ENCODE results near the gene CLMP.

CLMP gene

GRCh38 chr11:123190518-123190917, 4.5 kb downstream of the CLMP start:
- DNase-seq, result no peak
- TF ChIP-seq POLR2A (IDR thresholded peaks at IDR 0.05; ENCODE audit: low read length) (no peak), GATA1 (IDR thresholded peaks at IDR 0.05; ENCODE audit: low read depth, low read length) (no peak)

- DNase-seq, result no peak
- no peak for TF ChIP-seq POLR2A (IDR thresholded peaks at IDR 0.05; ENCODE audit: low read length)
These were observed 6.4 kb downstream of the CLMP start for GRCh38 chr11:123188508-123189165.

DNA sequence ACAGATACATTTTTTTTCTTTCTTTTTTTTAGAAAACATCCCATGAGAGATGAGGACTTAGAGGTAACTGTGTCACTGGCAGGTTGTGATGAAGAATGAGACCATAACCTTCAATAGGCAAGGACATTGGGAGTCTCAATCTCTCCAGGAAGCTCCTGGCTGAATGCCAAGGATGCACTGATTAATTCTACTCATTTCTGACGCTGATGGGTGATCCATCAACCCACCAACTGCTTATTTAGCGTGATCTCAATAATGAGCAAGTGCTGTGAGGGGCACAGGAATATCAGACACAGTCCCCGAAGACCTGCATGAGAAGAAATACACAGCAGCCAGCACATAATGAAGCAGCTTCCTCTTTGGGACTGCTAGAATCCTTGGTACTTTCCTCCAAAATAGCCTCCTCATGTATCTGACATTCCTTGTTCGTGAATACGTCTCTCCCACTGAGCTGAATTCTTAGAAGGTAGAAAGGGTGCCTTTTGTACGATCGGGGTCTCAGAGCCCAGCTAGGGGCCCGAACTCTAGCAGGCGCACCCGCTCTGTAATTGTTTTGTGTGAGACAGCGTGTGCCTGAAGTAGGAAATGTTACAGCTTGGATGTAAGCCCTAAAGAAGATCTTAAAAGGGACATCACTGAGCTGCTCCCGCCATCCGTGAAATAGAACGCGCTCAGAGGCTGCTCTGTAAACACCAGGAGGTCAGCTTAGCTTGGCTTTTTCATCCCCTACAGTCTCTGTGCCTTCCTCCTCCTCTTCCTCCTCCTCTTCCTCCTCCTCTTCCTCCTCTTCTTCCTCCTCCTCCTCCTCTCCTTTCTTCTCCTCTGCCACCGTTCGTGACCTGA, 7.2 kb downstream of the CLMP start:
- TF ChIP-seq POLR2A (IDR thresholded peaks at IDR 0.05; ENCODE audit: low read length), result no peak
- no peak for TF ChIP-seq GATA1 (IDR thresholded peaks at IDR 0.05; ENCODE audit: low read depth, low read length)
- DNase-seq, result no peak

DNA sequence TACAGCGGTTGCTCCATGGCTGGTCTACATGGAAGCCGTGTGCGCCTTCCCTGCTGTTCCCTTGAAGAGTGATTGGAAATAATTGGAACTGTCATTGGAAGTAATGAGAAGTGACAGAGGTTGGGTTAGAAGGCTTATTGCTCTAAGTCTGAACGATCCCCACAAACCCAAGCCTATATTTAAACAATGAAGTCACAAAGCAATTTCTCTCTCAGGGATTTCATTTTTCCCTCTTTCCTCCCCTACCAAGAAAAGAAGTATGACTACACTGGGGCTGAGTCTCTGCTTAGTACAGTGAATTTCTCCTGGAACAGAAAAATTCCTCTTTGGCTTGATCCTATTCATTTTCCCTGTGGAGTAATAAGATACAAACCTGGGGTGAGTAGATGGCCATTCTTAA, 7.8 kb downstream of the CLMP start:
- no peak for DNase-seq
- TF ChIP-seq POLR2A (IDR thresholded peaks at IDR 0.05; ENCODE audit: low read length), result no peak
- TF ChIP-seq GATA1 (IDR thresholded peaks at IDR 0.05; ENCODE audit: low read depth, low read length), result no peak

DNA sequence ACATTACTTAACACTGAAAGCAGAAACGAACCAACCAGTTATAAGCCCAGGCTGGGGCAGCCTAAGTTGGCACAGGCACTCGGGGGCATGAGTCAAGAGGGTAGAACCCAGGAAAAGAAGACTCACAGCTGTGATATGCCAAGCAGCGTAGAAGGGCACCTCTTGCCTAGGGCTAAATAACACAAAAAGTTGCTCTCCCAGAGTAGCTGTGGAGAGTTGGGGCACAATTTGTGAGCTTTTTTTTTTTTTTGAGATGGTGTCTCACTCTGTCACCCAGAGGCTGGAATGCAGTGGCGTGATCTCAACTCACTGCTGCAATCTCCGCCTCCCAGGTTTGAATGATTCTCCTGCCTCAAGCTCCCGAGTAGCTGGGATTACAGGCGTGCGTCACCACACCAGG, 8.8 kb downstream of the CLMP start:
- TF ChIP-seq GATA1 (IDR thresholded peaks at IDR 0.05; ENCODE audit: low read depth, low read length), result no peak
- no peak for TF ChIP-seq POLR2A (IDR thresholded peaks at IDR 0.05; ENCODE audit: low read length)
- no peak for DNase-seq

GRCh38 chr11:123185326-123185725, 9.7 kb downstream of the CLMP start:
- TF ChIP-seq GATA1 (IDR thresholded peaks at IDR 0.05; ENCODE audit: low read depth, low read length) (no peak), POLR2A (IDR thresholded peaks at IDR 0.05; ENCODE audit: low read length) (no peak)
- no peak for DNase-seq

- TF ChIP-seq POLR2A (IDR thresholded peaks at IDR 0.05; ENCODE audit: low read length), result no peak
- TF ChIP-seq GATA1 (IDR thresholded peaks at IDR 0.05; ENCODE audit: low read depth, low read length), result no peak
- no peak for DNase-seq
These were observed 10.5 kb downstream of the CLMP start for GRCh38 chr11:123184531-123184930.

GRCh38 chr11:123183391-123184099, 11.5 kb downstream of the CLMP start:
- no peak for DNase-seq
- TF ChIP-seq POLR2A (IDR thresholded peaks at IDR 0.05; ENCODE audit: low read length), result no peak
- no peak for TF ChIP-seq GATA1 (IDR thresholded peaks at IDR 0.05; ENCODE audit: low read depth, low read length)

GRCh38 chr11:123181767-123182500, 13.1 kb downstream of the CLMP start:
- DNase-seq, result no peak
- no peak for TF ChIP-seq POLR2A (IDR thresholded peaks at IDR 0.05; ENCODE audit: low read length)
- no peak for TF ChIP-seq GATA1 (IDR thresholded peaks at IDR 0.05; ENCODE audit: low read depth, low read length)

DNA sequence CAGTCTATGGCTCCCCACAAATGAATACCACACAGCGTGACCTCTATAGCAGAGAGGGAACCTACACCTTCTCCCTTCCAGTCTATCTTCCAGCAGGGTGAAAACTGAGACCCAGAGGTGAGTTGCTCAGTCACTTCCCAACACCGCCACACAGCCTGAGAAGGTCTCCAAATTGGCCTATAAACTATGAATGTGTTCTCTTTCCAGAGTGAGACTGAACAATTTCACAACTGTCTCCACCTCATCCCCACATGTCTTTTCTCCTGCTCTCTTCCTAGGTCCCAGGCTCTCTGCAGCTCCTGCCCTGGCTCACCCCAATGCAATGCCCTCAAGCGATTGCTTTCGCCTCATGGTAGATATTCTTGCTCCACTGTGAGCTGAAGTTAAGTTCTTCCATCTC, 14.0 kb downstream of the CLMP start:
- DNase-seq, result no peak
- TF ChIP-seq GATA1 (IDR thresholded peaks at IDR 0.05; ENCODE audit: low read depth, low read length) (no peak), POLR2A (IDR thresholded peaks at IDR 0.05; ENCODE audit: low read length) (no peak)

GRCh38 chr11:123180574-123180973, 14.5 kb downstream of the CLMP start:
- TF ChIP-seq POLR2A (IDR thresholded peaks at IDR 0.05; ENCODE audit: low read length) (no peak), GATA1 (IDR thresholded peaks at IDR 0.05; ENCODE audit: low read depth, low read length) (no peak)
- no peak for DNase-seq

DNA sequence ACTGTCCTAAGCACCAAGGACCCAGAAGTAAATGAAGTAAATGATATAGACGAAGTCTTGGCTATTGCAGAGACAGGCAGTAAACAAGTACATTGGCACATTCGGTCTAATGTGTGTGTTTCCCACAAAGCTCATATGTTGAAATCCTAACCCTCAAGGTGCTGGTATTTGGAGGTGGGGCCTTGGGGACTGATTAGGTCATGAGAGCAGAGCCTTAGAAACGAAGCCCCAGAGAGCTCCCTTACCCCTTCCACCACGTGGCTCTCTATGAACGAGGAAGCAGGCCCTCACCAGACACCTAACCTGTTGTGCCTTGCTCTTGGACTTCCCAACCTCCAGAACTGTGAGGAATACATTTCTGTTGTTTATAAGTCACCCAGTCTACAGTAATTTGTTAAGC, 14.9 kb downstream of the CLMP start:
- no peak for DNase-seq

GRCh38 chr11:123179586-123179985, 15.5 kb downstream of the CLMP start:
- TF ChIP-seq POLR2A (IDR thresholded peaks at IDR 0.05; ENCODE audit: low read length), result no peak
- TF ChIP-seq GATA1 (IDR thresholded peaks at IDR 0.05; ENCODE audit: low read depth, low read length), result no peak
- DNase-seq, result no peak

More for the DNA sequence above, 14.9 kb downstream of the CLMP start:
- TF ChIP-seq GATA1 (IDR thresholded peaks at IDR 0.05; ENCODE audit: low read depth, low read length) (no peak), POLR2A (IDR thresholded peaks at IDR 0.05; ENCODE audit: low read length) (no peak)

DNA sequence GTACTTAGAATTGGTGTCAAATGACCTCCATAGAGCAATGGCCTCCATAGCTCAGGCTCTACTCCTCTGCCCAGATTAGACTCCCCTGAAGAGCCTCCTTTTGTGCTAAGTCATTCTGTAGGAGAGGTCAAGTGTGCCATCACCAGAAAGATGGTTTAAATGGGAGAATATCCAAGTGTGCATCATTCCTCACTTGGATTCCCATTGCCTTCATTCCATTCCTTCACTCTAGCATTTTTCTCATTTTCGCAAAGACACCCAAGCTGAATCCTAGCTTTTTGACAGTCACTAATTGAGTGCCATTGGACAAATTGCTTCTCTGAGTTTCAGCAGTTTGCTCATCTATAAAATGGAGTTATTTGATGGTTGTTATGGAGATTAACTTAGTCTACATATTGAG, 16.9 kb downstream of the CLMP start:
- no peak for TF ChIP-seq POLR2A (IDR thresholded peaks at IDR 0.05; ENCODE audit: low read length)
- no peak for TF ChIP-seq GATA1 (IDR thresholded peaks at IDR 0.05; ENCODE audit: low read depth, low read length)
- no peak for DNase-seq
